ENCODE data around the gene NCAPH2. TPM values are rescaled to one million over a fixed set of nuclear protein-coding genes. Genes with fewer than 3 reads are reported as not detected.
"Not testable (repeated sequence)": the region's sequence is repeated elsewhere in the genome, so short reads cannot be mapped to it uniquely, and the experiment has no call there.

NCAPH2 gene
- polyA plus RNA-seq, 6 donors from 2014 or later, result 33.9 to 43.3 (median 37.6) TPM

GRCh38 chr22:50537765-50538164 is 29.7 kb downstream of the NCAPH2 start:
- H3K4me1 Mint-ChIP-seq, result peaks cover 33 to 72% (median 49%) of the 10 kb centered on the region in 3 donors
- no peaks in the 10 kb centered on the region for H3K27me3 Mint-ChIP-seq
- no peaks in the 10 kb centered on the region for H3K36me3 Mint-ChIP-seq
- peak overlapping the region; percentile 90 to 100 (median 98) for H3K27ac Mint-ChIP-seq
- ATAC-seq (ENCODE audit: low read depth in 2 of 2) (no peak), DNase-seq (no peak)
- no peaks in the 10 kb centered on the region for H3K9me3 Mint-ChIP-seq
- peak overlapping the region in 4 of 8 donors; percentile 5 to 48 (median 28) for H3K4me3 Mint-ChIP-seq

- ATAC-seq (ENCODE audit: low read depth in 2 of 2) (no peak), DNase-seq (no peak)
- Mint-ChIP-seq H3K36me3 (no peaks in the 10 kb centered on the region), H3K27ac (peak overlapping the region; percentile 96 to 100 (median 100)), H3K4me1 (peaks cover 21 to 58% (median 37%) of the 10 kb centered on the region in 3 donors), H3K4me3 (peak overlapping the region in 4 of 8 donors; percentile 16 to 73 (median 60)), H3K9me3 (no peaks in the 10 kb centered on the region), H3K27me3 (no peaks in the 10 kb centered on the region)
Observed at GRCh38 chr22:50540381-50540780, 32.4 kb downstream of the NCAPH2 start.

GRCh38 chr22:50541667-50542026 is 33.6 kb downstream of the NCAPH2 start:
- not testable (repeated sequence) for H3K36me3 Mint-ChIP-seq; ATAC-seq (ENCODE audit: low read depth in 2 of 2); DNase-seq; H3K27me3 Mint-ChIP-seq; H3K9me3 Mint-ChIP-seq
- peaks cover 21 to 58% (median 37%) of the 10 kb centered on the region in 3 donors for H3K4me1 Mint-ChIP-seq
- peak overlapping the region in 3 of 8 donors; percentile 30 to 53 (median 49) for H3K4me3 Mint-ChIP-seq
- peak overlapping the region in 5 of 6 donors; percentile 96 to 100 (median 99) for H3K27ac Mint-ChIP-seq

GRCh38 chr22:50542416-50542927 is 34.4 kb downstream of the NCAPH2 start:
- ATAC-seq (ENCODE audit: low read depth in 2 of 2), result no peak
- DNase-seq, result no peak

GRCh38 chr22:50544078-50544745 is 36.2 kb downstream of the NCAPH2 start:
- peak overlapping the region; percentile 80 to 97 (median 87) for H3K27ac Mint-ChIP-seq
- peak; percentile 80 for DNase-seq
- no peaks in the 10 kb centered on the region for H3K9me3 Mint-ChIP-seq
- no peaks in the 10 kb centered on the region for H3K36me3 Mint-ChIP-seq
- H3K27me3 Mint-ChIP-seq, result no peaks in the 10 kb centered on the region
- H3K4me3 Mint-ChIP-seq, result peak overlapping the region; percentile 22 to 76 (median 68)
- ATAC-seq (ENCODE audit: low read depth in 2 of 2), result peak; percentile 57 to 62
- H3K4me1 Mint-ChIP-seq, result peaks cover 17 to 48% (median 37%) of the 10 kb centered on the region in 3 donors

More at GRCh38 chr22:50542416-50542927, 34.4 kb downstream of the NCAPH2 start:
- Mint-ChIP-seq H3K4me3 (peak overlapping the region in 5 of 8 donors; percentile 41 to 79 (median 49)), H3K4me1 (peaks cover 21 to 55% (median 39%) of the 10 kb centered on the region in 3 donors), H3K9me3 (no peaks in the 10 kb centered on the region), H3K36me3 (no peaks in the 10 kb centered on the region), H3K27me3 (no peaks in the 10 kb centered on the region), H3K27ac (peak overlapping the region in 3 of 6 donors; percentile 87 to 100 (median 95))

GRCh38 chr22:50544746-50545253 is 36.8 kb downstream of the NCAPH2 start:
- H3K4me1 Mint-ChIP-seq, result peaks cover 14 to 44% (median 32%) of the 10 kb centered on the region in 3 donors
- peak overlapping the region; percentile 72 to 97 (median 82) for H3K27ac Mint-ChIP-seq
- ATAC-seq (ENCODE audit: low read depth in 2 of 2), result no peak
- H3K27me3 Mint-ChIP-seq, result no peaks in the 10 kb centered on the region
- H3K4me3 Mint-ChIP-seq, result peak overlapping the region in 5 of 8 donors; percentile 27 to 76 (median 67)
- H3K36me3 Mint-ChIP-seq, result no peaks in the 10 kb centered on the region
- no peak for DNase-seq
- H3K9me3 Mint-ChIP-seq, result no peaks in the 10 kb centered on the region

- no peaks in the 10 kb centered on the region for H3K36me3 Mint-ChIP-seq
- no peak for DNase-seq
- peaks cover 18 to 47% (median 35%) of the 10 kb centered on the region in 3 donors for H3K4me1 Mint-ChIP-seq
- peak within 1 kb of the TSS; percentile 72 to 97 (median 78) for H3K27ac Mint-ChIP-seq
- H3K4me3 Mint-ChIP-seq, result peak within 1 kb of the TSS in 7 of 8 donors; percentile 27 to 74 (median 61)
- ATAC-seq (ENCODE audit: low read depth in 2 of 2), result no peak
- no peaks in the 10 kb centered on the region for H3K9me3 Mint-ChIP-seq
- peaks cover 0 to 2% (median 0%) of the 10 kb centered on the region in 3 donors for H3K27me3 Mint-ChIP-seq
Observed at GRCh38 chr22:50545522-50546325, 37.7 kb downstream of the NCAPH2 start, which contains the start of gene KLHDC7B. Gene KLHDC7B, plus strand, starts transcription at chr22:50545899. Its CDS starts 345 bp downstream, at chr22:50546244.

GRCh38 chr22:50546326-50547262 is 38.6 kb downstream of the NCAPH2 start:
- Mint-ChIP-seq H3K4me3 (peak overlapping the region in 2 of 8 donors; percentile 34 to 61), H3K27me3 (peaks cover 0 to 4% (median 0%) of the 10 kb centered on the region in 3 donors), H3K4me1 (peaks cover 14 to 39% (median 32%) of the 10 kb centered on the region in 3 donors), H3K9me3 (no peaks in the 10 kb centered on the region), H3K27ac (peak overlapping the region in 3 of 6 donors; percentile 42 to 85 (median 42)), H3K36me3 (no peaks in the 10 kb centered on the region)
- ATAC-seq (ENCODE audit: low read depth in 2 of 2) (no peak), DNase-seq (no peak)

GRCh38 chr22:50547263-50547985 is 39.4 kb downstream of the NCAPH2 start:
- Mint-ChIP-seq H3K36me3 (no peaks in the 10 kb centered on the region), H3K9me3 (no peaks in the 10 kb centered on the region), H3K27ac (peak overlapping the region in 2 of 6 donors; percentile 62 to 89), H3K4me3 (peak overlapping the region in 6 of 8 donors; percentile 32 to 88 (median 55)), H3K4me1 (peaks cover 12 to 32% (median 32%) of the 10 kb centered on the region in 3 donors), H3K27me3 (peaks cover 0 to 4% (median 0%) of the 10 kb centered on the region in 3 donors)
- ATAC-seq (ENCODE audit: low read depth in 2 of 2), result no peak
- DNase-seq, result no peak

GRCh38 chr22:50548040-50548920 is 40.3 kb downstream of the NCAPH2 start:
- Mint-ChIP-seq H3K4me1 (peaks cover 9 to 32% (median 29%) of the 10 kb centered on the region in 3 donors), H3K36me3 (no peaks in the 10 kb centered on the region), H3K27ac (peak overlapping the region in 5 of 6 donors; percentile 19 to 89 (median 72)), H3K27me3 (peaks cover 0 to 4% (median 0%) of the 10 kb centered on the region in 3 donors), H3K9me3 (no peaks in the 10 kb centered on the region), H3K4me3 (peak overlapping the region; percentile 59 to 76 (median 68))
- ATAC-seq (ENCODE audit: low read depth in 2 of 2), result peak; percentile 35 to 38
- peak; percentile 46 for DNase-seq
